WTC11 (cell line): ENCODE results near the gene CEP192.

Experiments used
- CTCF ChIP-seq: fragments of 200-600 bp; IDR thresholded peaks from 2 replicates; pipeline ENCODE4 v1.8.0; 2022; ENCODE audit warnings: antibody characterized with exemption
- E2F4 ChIP-seq: sonication (generic); formaldehyde crosslinking; IDR thresholded peaks from 2 replicates; pipeline ENCODE4 v1.8.1; 2022; ENCODE audit warnings: low read depth, mild to moderate bottlenecking, moderate library complexity, missing genetic modification reagents, borderline replicate concordance
- ESRRA ChIP-seq: sonication (generic); formaldehyde crosslinking; IDR thresholded peaks from 2 replicates; pipeline ENCODE4 v1.8.1; 2022; ENCODE audit warnings: mild to moderate bottlenecking, missing genetic modification reagents, borderline replicate concordance
- JUN ChIP-seq: sonication (generic); formaldehyde crosslinking; IDR thresholded peaks from 2 replicates; pipeline ENCODE4 v1.8.0; 2023; ENCODE audit warnings: mild to moderate bottlenecking, missing genetic modification reagents
- KAT7 ChIP-seq: sonication (generic); formaldehyde crosslinking; IDR thresholded peaks from 2 replicates; pipeline ENCODE4 v1.8.1; 2023; ENCODE audit warnings: missing genetic modification reagents, mild to moderate bottlenecking, borderline replicate concordance
- MYBL2 ChIP-seq: sonication (generic); formaldehyde crosslinking; IDR thresholded peaks from 2 replicates; pipeline ENCODE4 v1.8.1; 2023; ENCODE audit warnings: mild to moderate bottlenecking, moderate library complexity, missing genetic modification reagents
- NR2C2 ChIP-seq: sonication (generic); formaldehyde crosslinking; IDR thresholded peaks from 2 replicates; pipeline ENCODE4 v1.8.0; 2022; ENCODE audit warnings: mild to moderate bottlenecking, missing genetic modification reagents
- SMAD4 ChIP-seq: sonication (generic); formaldehyde crosslinking; IDR thresholded peaks from 2 replicates; pipeline ENCODE4 v1.8.0; 2022; ENCODE audit warnings: mild to moderate bottlenecking, missing genetic modification reagents
- TCF7 ChIP-seq: sonication (generic); formaldehyde crosslinking; IDR thresholded peaks from 2 replicates; pipeline ENCODE4 v1.8.0; 2022; ENCODE audit warnings: mild to moderate bottlenecking, low read depth, missing genetic modification reagents, moderate library complexity
- ZNF281 ChIP-seq: sonication (generic); formaldehyde crosslinking; IDR thresholded peaks from 2 replicates; pipeline ENCODE4 v1.8.0; 2023; ENCODE audit warnings: mild to moderate bottlenecking, missing genetic modification reagents
- ZNF423 ChIP-seq: fragments of 250-450 bp; sonication (Bioruptor Pico); IDR thresholded peaks from 2 replicates; pipeline ENCODE4 v2.1.2; 2022; ENCODE audit warnings: mild to moderate bottlenecking, moderate library complexity
- ZNF425 ChIP-seq: fragments of 250-450 bp; sonication (Bioruptor Pico); conservative IDR thresholded peaks from 2 replicates; pipeline ENCODE4 v1.9.0; 2021; ENCODE audit warnings: mild to moderate bottlenecking

- TF ChIP-seq ZNF423 (CRISPR knock-in tag) (no peak), CTCF (no peak), SMAD4 (CRISPR knock-in tag) (no peak), NR2C2 (CRISPR knock-in tag) (no peak), TCF7 (CRISPR knock-in tag) (no peak), ZNF281 (CRISPR knock-in tag) (no peak), JUN (CRISPR knock-in tag) (no peak), KAT7 (CRISPR knock-in tag) (no peak), MYBL2 (CRISPR knock-in tag) (no peak), ZNF425 (CRISPR knock-in tag) (no peak), E2F4 (CRISPR knock-in tag) (no peak), ESRRA (CRISPR knock-in tag) (no peak)
Measured at GRCh38 chr18:12998332-12999060, 7.3 kb downstream of the CEP192 start.
